Smooth muscle cell of bladder (primary cell): Measurements from ENCODE around the gene PCSK9. TPM values are rescaled to one million over a fixed set of nuclear protein-coding genes. Genes with fewer than 3 reads are reported as not detected.

ENCODE experiments used
- total RNA-seq: library from RNA; depleted of rRNA; stranded (reverse); fragments of >200 nt; gene quantifications from 2 replicates; pipeline ENCODE4 v1.2.3, GENCODE V29; 2014

PCSK9 gene
- total RNA-seq: 13.7 and 14.6 TPM in 2 replicates

DNA sequence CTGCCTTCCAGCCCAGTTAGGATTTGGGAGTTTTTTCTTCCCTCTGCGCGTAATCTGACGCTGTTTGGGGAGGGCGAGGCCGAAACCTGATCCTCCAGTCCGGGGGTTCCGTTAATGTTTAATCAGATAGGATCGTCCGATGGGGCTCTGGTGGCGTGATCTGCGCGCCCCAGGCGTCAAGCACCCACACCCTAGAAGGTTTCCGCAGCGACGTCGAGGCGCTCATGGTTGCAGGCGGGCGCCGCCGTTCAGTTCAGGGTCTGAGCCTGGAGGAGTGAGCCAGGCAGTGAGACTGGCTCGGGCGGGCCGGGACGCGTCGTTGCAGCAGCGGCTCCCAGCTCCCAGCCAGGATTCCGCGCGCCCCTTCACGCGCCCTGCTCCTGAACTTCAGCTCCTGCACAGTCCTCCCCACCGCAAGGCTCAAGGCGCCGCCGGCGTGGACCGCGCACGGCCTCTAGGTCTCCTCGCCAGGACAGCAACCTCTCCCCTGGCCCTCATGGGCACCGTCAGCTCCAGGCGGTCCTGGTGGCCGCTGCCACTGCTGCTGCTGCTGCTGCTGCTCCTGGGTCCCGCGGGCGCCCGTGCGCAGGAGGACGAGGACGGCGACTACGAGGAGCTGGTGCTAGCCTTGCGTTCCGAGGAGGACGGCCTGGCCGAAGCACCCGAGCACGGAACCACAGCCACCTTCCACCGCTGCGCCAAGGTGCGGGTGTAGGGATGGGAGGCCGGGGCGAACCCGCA lies at the start of gene PCSK9:
TSS of gene PCSK9 (plus strand) at position 207 of the 741 bp plus-strand sequence. CDS start at position 497, 290 bp downstream.

DNA sequence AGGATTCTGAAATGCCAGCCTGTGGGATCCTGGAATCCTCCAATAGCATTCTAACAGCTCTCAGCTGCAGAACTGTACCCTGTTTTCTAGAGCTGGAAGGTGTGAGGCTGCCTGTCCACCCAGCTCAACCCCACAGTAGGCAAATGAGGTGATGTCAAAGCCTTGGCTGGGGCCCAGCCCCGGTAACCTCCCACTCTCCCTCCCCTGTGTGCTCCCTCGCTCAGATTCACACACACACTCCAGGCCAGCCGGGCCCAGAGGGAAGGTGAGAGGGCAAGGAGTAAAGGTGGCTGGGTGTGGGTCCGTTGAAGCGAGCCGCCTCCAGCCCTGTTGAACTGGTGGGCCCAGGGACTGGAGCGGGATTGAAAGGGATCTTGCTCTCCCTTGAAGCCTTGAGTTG lies 40.7 kb upstream of the PCSK9 start, which contains the start of gene BSND:
TSS of gene BSND (plus strand) at position 257 of the 400 bp plus-strand sequence. CDS start 254 bp downstream, outside the sequence.

Other genes with a start within 250 kb of the PCSK9 start
- not detected in 2 replicates for gene TTC22, start 238.2 kb upstream of the PCSK9 start, total RNA-seq
- gene DHCR24, start 152.4 kb upstream of the PCSK9 start, total RNA-seq: 130 TPM in 2 replicates
- not detected in 2 replicates for gene TMEM61, start 58.9 kb upstream of the PCSK9 start, total RNA-seq
- gene BSND, start 40.6 kb upstream of the PCSK9 start, total RNA-seq: not detected in 2 replicates
- gene USP24, start 175.8 kb downstream of the PCSK9 start, total RNA-seq: 31.9 and 32.4 TPM in 2 replicates